ENCODE data around the gene CACNA2D2. TPM values are rescaled to one million over a fixed set of nuclear protein-coding genes. Genes with fewer than 3 reads are reported as not detected.
A peak's percentile ranks its signal among the peaks of the same experiment; 100 is the strongest.

The CACNA2D2 gene
- total RNA-seq, 1 donor from 2014 or later = 2.5 TPM

DNA sequence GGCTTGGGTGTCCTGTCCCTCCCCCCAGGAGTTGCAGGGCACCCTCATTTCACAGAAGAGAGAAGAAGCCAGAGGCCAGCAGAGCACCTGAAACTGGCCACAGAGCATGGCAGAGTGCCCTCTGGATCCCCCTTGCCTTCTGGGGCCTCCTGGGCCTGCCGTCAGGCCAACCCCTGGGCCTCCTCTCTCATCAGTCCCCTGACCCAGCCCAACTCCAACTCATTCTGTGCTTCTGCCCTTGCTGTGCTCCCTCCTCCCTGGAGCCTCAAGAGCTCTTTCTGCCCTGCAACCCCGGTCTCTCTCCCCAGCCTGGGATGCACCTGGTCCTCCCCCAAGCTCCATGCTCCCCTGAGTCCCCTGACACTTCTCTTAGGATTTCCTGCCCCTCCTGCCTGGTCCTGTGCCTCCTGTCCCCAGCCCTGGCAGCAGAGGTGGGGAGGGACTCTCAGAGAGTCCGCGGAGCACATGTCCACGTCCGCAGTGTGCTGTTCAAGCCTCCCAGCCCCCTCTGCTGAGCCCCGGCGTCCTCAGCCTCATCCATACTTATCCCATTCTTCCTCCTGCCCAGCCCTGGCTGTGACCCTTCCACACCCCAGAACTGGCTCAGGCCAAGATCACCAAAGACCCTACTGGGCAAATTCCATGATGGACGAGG is 30.5 kb upstream of the CACNA2D2 start:
- H3K27ac ChIP-seq = no peak overlapping the region
- no peaks in the 10 kb centered on the region for H3K27me3 ChIP-seq
- intact Hi-C loops (cut with DNase I) = no loop called here
- no peaks in the 10 kb centered on the region for H3K36me3 ChIP-seq
- H3K4me3 ChIP-seq = no peak overlapping the region
- no peaks in the 10 kb centered on the region for H3K9me3 ChIP-seq
- no peak for DNase-seq (ENCODE audit: extremely low spot score in 2 of 2)
- TF ChIP-seq POLR2AphosphoS5 (IDR thresholded peaks at IDR 0.05; ENCODE audit: insufficient read depth in 1 of 2, low read depth in 1 of 2) = no peak
- TF ChIP-seq CTCF (IDR thresholded peaks at IDR 0.05) = no peak
- TF ChIP-seq POLR2A (IDR thresholded peaks at IDR 0.05) = no peak
- peaks cover 7% of the 10 kb centered on the region for H3K4me1 ChIP-seq

DNA sequence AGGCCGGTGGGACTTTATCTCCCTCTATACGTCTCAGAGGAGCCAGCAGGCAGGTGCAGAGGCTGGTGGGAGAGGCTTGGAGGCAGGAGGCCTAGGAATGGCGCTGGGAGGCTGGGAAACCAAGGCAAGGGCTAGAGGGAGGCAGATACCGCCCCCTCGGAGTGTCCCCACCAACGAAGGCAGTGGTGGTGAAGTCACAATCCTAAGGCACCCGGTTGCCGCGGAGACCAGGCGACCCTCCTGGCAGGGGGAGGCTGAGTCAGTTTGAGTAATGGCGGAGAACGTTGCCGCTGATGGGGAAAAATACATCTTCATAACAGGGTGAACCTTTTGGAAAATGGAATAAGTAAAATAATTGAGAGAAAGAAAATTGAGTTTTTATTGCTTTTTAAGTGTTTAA is 29.9 kb upstream of the CACNA2D2 start:
- Histone ChIP-seq H3K27me3 (no peaks in the 10 kb centered on the region), H3K9me3 (no peaks in the 10 kb centered on the region), H3K4me3 (no peak overlapping the region), H3K27ac (no peak overlapping the region), H3K36me3 (no peaks in the 10 kb centered on the region), H3K4me1 (peaks cover 7% of the 10 kb centered on the region)
- DNase-seq (ENCODE audit: extremely low spot score in 2 of 2) = no peak
- TF ChIP-seq POLR2A (IDR thresholded peaks at IDR 0.05) (no peak), POLR2AphosphoS5 (IDR thresholded peaks at IDR 0.05; ENCODE audit: insufficient read depth in 1 of 2, low read depth in 1 of 2) (no peak), CTCF (IDR thresholded peaks at IDR 0.05) (no peak)
- intact Hi-C loops (cut with DNase I) = no loop called here

DNA sequence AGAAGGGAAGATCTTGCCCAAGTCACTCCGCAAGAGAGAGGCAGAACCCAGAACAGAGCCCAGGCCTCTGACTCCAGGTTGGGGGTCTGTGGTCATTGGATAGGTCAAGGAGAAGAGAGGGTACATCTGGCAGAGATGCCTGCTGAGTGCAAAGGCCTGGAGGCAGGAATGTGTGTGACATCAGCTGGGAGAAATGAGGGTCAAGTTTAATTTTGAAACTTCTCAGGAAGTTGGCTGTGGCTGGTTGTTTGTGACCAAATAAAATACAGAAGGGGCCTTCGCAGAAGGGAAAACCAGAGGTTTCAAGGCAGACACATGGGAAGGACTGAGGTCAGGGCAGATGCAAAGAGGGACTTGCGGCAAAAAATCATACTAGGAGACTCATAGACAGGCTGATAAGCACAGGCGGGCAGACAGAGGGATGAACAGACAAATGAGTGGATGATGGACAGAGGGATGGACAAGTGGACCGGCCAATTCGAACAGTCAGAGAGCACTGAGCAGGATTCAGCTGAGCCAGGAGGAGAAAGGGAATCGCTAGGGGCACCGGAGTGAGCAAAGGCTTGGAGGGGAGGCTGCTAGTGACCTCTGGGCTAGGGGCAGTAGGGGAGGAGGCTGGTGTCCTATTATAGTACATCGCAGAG is 28.8 kb upstream of the CACNA2D2 start:
- peak overlapping the region; percentile 47 for H3K27ac ChIP-seq
- peaks cover 7% of the 10 kb centered on the region for H3K4me1 ChIP-seq
- TF ChIP-seq CTCF (IDR thresholded peaks at IDR 0.05) (no peak), POLR2AphosphoS5 (IDR thresholded peaks at IDR 0.05; ENCODE audit: insufficient read depth in 1 of 2, low read depth in 1 of 2) (no peak), POLR2A (IDR thresholded peaks at IDR 0.05) (no peak)
- H3K4me3 ChIP-seq = no peak overlapping the region
- H3K27me3 ChIP-seq = no peaks in the 10 kb centered on the region
- H3K36me3 ChIP-seq = no peaks in the 10 kb centered on the region
- no peak for DNase-seq (ENCODE audit: extremely low spot score in 2 of 2)
- intact Hi-C loops (cut with DNase I) = no loop called here
- no peaks in the 10 kb centered on the region for H3K9me3 ChIP-seq

DNA sequence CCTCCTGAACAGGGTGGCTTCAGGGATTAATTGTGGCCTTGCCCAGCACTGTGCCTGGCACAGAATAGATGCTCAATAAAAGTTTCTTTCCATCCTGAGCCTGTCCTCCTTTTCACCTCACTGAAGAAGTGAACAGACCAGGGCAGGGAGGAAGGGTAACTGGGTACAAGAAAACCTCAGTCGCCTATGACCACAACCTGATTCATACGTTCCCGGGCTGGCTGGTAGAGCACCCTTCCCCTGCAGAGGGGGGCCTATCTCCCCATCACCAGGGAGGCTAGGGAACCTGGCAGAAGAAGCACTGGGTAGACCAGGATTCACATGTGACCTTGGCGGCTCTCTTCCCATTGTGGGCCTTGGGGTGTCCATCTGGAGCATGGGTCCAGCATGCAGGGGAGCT is 27.8 kb upstream of the CACNA2D2 start:
- no peak overlapping the region for H3K27ac ChIP-seq
- no peak for TF ChIP-seq POLR2AphosphoS5 (IDR thresholded peaks at IDR 0.05; ENCODE audit: insufficient read depth in 1 of 2, low read depth in 1 of 2)
- TF ChIP-seq POLR2A (IDR thresholded peaks at IDR 0.05) = no peak
- TF ChIP-seq CTCF (IDR thresholded peaks at IDR 0.05) = no peak
- intact Hi-C loops (cut with DNase I) = no loop called here
- DNase-seq (ENCODE audit: extremely low spot score in 2 of 2) = no peak
- H3K4me3 ChIP-seq = no peak overlapping the region
- H3K9me3 ChIP-seq = no peaks in the 10 kb centered on the region
- H3K27me3 ChIP-seq = no peaks in the 10 kb centered on the region
- peaks cover 7% of the 10 kb centered on the region for H3K4me1 ChIP-seq
- H3K36me3 ChIP-seq = no peaks in the 10 kb centered on the region
